Measurements from ENCODE around the gene PDZD4.
A peak's percentile ranks its signal among the peaks of the same experiment; 100 is the strongest.
"Not testable (repeated sequence)": the region's sequence is repeated elsewhere in the genome, so short reads cannot be mapped to it uniquely, and the experiment has no call there.

Gene PDZD4

GRCh38 chrX:153831429-153832150 is 1.2 kb upstream of the PDZD4 start:
- DNase-seq, result no peak

- DNase-seq, result no peak
Measured at GRCh38 chrX:153830640-153831428, 490 bp upstream of the PDZD4 start.

- no peak for DNase-seq
Measured at GRCh38 chrX:153829549-153829798, 870 bp downstream of the PDZD4 start.

- no peak for DNase-seq
Measured at GRCh38 chrX:153828723-153829548, 1.4 kb downstream of the PDZD4 start.

GRCh38 chrX:153828308-153828707 is 2.0 kb downstream of the PDZD4 start:
- DNase-seq, result no peak

GRCh38 chrX:153827903-153828302 is 2.4 kb downstream of the PDZD4 start:
- no peak for DNase-seq

GRCh38 chrX:153827016-153827415 is 3.3 kb downstream of the PDZD4 start:
- no peak for DNase-seq

GRCh38 chrX:153825042-153825441 is 5.3 kb downstream of the PDZD4 start:
- DNase-seq, result no peak

- no peak for DNase-seq
Measured at GRCh38 chrX:153824348-153824747, 6.0 kb downstream of the PDZD4 start.

- DNase-seq, result no peak
Measured at GRCh38 chrX:153821066-153821465, 9.3 kb downstream of the PDZD4 start.

- DNase-seq, result peak; percentile 16
Measured at GRCh38 chrX:153820601-153821000, 9.7 kb downstream of the PDZD4 start.

- no peak for DNase-seq
Measured at GRCh38 chrX:153819384-153820040, 10.8 kb downstream of the PDZD4 start.

GRCh38 chrX:153818571-153819383 is 11.6 kb downstream of the PDZD4 start:
- no peak for DNase-seq

- DNase-seq, result not testable (repeated sequence)
Measured at GRCh38 chrX:153818064-153818463, 12.3 kb downstream of the PDZD4 start.

GRCh38 chrX:153816831-153817690 is 13.3 kb downstream of the PDZD4 start:
- no peak for DNase-seq

- no peak for DNase-seq
Measured at GRCh38 chrX:153814591-153815315, 15.6 kb downstream of the PDZD4 start.

- no peak for DNase-seq
Measured at GRCh38 chrX:153813161-153813560, 17.2 kb downstream of the PDZD4 start.

GRCh38 chrX:153812220-153812619 is 18.1 kb downstream of the PDZD4 start:
- no peak for DNase-seq

- no peak for DNase-seq
Measured at GRCh38 chrX:153807976-153808375, 22.4 kb downstream of the PDZD4 start.

GRCh38 chrX:153806999-153807575 is 23.3 kb downstream of the PDZD4 start:
- DNase-seq, result no peak

Data from SHP77 treated with DMSO at 0.1 percent for 48 hours (cell line).